HG02678 (cell line): ENCODE data around the gene INPP4B.

ENCODE experiments used
- ATAC-seq: cut with Tn5 transposase; IDR thresholded peaks from one replicate; pipeline ENCODE4 v1.9.1; 2021; ENCODE audit warnings: mild to moderate bottlenecking, moderate library complexity; ENCODE audit not compliant: unreplicated experiment

INPP4B gene

GRCh38 chr4:142383800-142384470 is 462.2 kb downstream of the INPP4B start:
- no peak for ATAC-seq

- no peak for ATAC-seq
Observed at GRCh38 chr4:142383354-142383753, 462.7 kb downstream of the INPP4B start.

- ATAC-seq, result no peak
Observed at GRCh38 chr4:142380052-142380602, 466.0 kb downstream of the INPP4B start.

- no peak for ATAC-seq
Observed at GRCh38 chr4:142379277-142380051, 466.6 kb downstream of the INPP4B start.

GRCh38 chr4:142378179-142378578 is 467.9 kb downstream of the INPP4B start:
- no peak for ATAC-seq

GRCh38 chr4:142377342-142378091 is 468.6 kb downstream of the INPP4B start:
- no peak for ATAC-seq

- no peak for ATAC-seq
Observed at GRCh38 chr4:142376204-142376603, 469.9 kb downstream of the INPP4B start.

GRCh38 chr4:142373610-142374009 is 472.5 kb downstream of the INPP4B start:
- ATAC-seq, result no peak

GRCh38 chr4:142372530-142373260 is 473.4 kb downstream of the INPP4B start:
- ATAC-seq, result no peak

GRCh38 chr4:142369141-142369540 is 477.0 kb downstream of the INPP4B start:
- no peak for ATAC-seq

GRCh38 chr4:142367418-142368180 is 478.5 kb downstream of the INPP4B start:
- no peak for ATAC-seq

- no peak for ATAC-seq
Observed at GRCh38 chr4:142366769-142367181, 479.3 kb downstream of the INPP4B start.

GRCh38 chr4:142365391-142365790 is 480.7 kb downstream of the INPP4B start:
- ATAC-seq, result no peak

- ATAC-seq, result no peak
Observed at GRCh38 chr4:142363686-142364085, 482.4 kb downstream of the INPP4B start.

- ATAC-seq, result no peak
Observed at GRCh38 chr4:142361981-142362380, 484.1 kb downstream of the INPP4B start.

GRCh38 chr4:142360657-142361056 is 485.4 kb downstream of the INPP4B start:
- no peak for ATAC-seq

- no peak for ATAC-seq
Observed at GRCh38 chr4:142358656-142359055, 487.4 kb downstream of the INPP4B start.

GRCh38 chr4:142356801-142357200 is 489.3 kb downstream of the INPP4B start:
- no peak for ATAC-seq

GRCh38 chr4:142356118-142356759 is 489.9 kb downstream of the INPP4B start:
- no peak for ATAC-seq
